Brain microvascular endothelial cell (primary cell): ENCODE results near the gene CDYL.

Source experiments
- DNase-seq: peaks from one replicate; pipeline ENCODE4 v3.0.0-alpha.2; 2020
- H3K27ac ChIP-seq: fragments of 250-450 bp; sonication (Bioruptor Pico); 2 replicates; pipeline ENCODE4 v1.5.1; 2020; ENCODE audit warnings: mild to moderate bottlenecking, moderate library complexity
- H3K27me3 ChIP-seq: fragments of 250-450 bp; sonication (Bioruptor Pico); replicated peaks from 2 replicates; pipeline ENCODE4 v1.5.1; 2020; ENCODE audit warnings: mild to moderate bottlenecking
- H3K36me3 ChIP-seq: fragments of 250-450 bp; sonication (Bioruptor Pico); replicated peaks from 2 replicates; pipeline ENCODE4 v1.5.1; 2020; ENCODE audit warnings: mild to moderate bottlenecking
- H3K4me3 ChIP-seq: 2 replicates; pipeline ENCODE4 v1.5.1; 2011; ENCODE audit warnings: low read depth, mild to moderate bottlenecking, control low read depth, low read length, moderate library complexity
- CTCF ChIP-seq: IDR thresholded peaks from 2 replicates; pipeline ENCODE4 v1.5.1; 2011; ENCODE audit warnings: low read depth, mild to moderate bottlenecking, moderate library complexity, low read length, control low read depth, inconsistent platforms; ENCODE audit errors: missing control alignments
- in situ Hi-C: cut with HindIII; loops from 2 replicates; pipeline ENCODE4 v1.10.0; 2017; ENCODE audit warnings: low sequenced_read_pairs, low pct_ligation_motif_present

The CDYL gene

GRCh38 chr6:4879741-4880275 lies 103.6 kb downstream of the CDYL start:
- no peak for TF ChIP-seq CTCF
- Histone ChIP-seq H3K4me3 (no peak overlapping the region), H3K36me3 (no peaks in the 10 kb centered on the region), H3K27me3 (no peaks in the 10 kb centered on the region), H3K27ac (no peak overlapping the region)
- no peak for DNase-seq
- in situ Hi-C loops: no loop called here

- no peak for DNase-seq
- in situ Hi-C loops: no loop called here
- H3K27me3 ChIP-seq: no peaks in the 10 kb centered on the region
Measured at GRCh38 chr6:4880363-4880762, 104.2 kb downstream of the CDYL start.

GRCh38 chr6:4883298-4883697 lies 107.1 kb downstream of the CDYL start:
- Histone ChIP-seq H3K27me3 (no peaks in the 10 kb centered on the region), H3K36me3 (no peaks in the 10 kb centered on the region), H3K4me3 (no peak overlapping the region), H3K27ac (no peak overlapping the region)
- in situ Hi-C loops: no loop called here
- TF ChIP-seq CTCF: no peak
- no peak for DNase-seq

More at GRCh38 chr6:4880363-4880762, 104.2 kb downstream of the CDYL start:
- Histone ChIP-seq H3K36me3 (no peaks in the 10 kb centered on the region), H3K27ac (no peak overlapping the region), H3K4me3 (no peak overlapping the region)
- TF ChIP-seq CTCF: no peak

DNA sequence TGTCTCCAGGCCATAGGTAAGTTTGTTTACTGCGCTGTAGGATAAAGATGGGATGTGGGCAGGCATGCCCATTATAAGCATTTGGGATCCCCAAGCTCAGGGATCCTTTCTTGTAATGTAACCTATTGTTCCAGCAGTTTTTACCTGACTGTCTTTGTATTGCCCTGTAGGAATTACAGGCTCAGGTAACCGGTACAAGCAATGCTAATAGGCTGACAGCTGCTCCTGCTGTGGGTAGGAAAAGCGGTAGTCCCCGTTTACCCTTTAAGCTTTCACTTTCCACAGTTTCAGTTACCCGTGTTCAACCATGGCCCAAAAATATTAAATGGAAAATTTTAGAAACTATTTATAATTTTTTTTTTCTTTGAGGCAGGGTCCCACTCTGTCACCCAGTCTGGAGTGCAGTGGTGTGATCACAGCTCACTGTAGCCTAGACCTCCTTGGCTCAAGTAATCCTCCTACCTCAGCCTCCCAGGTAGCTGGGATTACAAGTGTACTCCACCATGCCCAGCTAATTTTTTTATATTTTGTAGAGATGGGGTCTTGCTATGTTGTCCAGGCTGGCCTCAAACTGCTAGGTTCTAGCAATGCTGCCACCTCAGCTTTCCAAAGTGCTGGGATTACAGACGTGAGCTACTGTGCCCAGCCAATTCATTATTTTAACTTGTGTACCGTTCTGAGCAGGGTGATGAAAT lies 108.6 kb downstream of the CDYL start:
- Histone ChIP-seq H3K27me3 (no peaks in the 10 kb centered on the region), H3K36me3 (no peaks in the 10 kb centered on the region), H3K27ac (no peak overlapping the region), H3K4me3 (no peak overlapping the region)
- in situ Hi-C loops: no loop called here
- DNase-seq: no peak
- no peak for TF ChIP-seq CTCF

GRCh38 chr6:4885341-4885933 lies 109.2 kb downstream of the CDYL start:
- TF ChIP-seq CTCF: no peak
- in situ Hi-C loops: no loop called here
- DNase-seq: no peak
- H3K36me3 ChIP-seq: no peaks in the 10 kb centered on the region
- no peaks in the 10 kb centered on the region for H3K27me3 ChIP-seq
- H3K27ac ChIP-seq: no peak overlapping the region
- no peak overlapping the region for H3K4me3 ChIP-seq
